ENCODE measurements around the gene EFNA4.

- TF ChIP-seq CTCF (IDR thresholded peaks at IDR 0.05) (no peak), EP300 (IDR thresholded peaks at IDR 0.05) (no peak), POLR2AphosphoS5 (IDR thresholded peaks at IDR 0.05) (no peak), POLR2A (IDR thresholded peaks at IDR 0.05) (no peak)
These were observed 43.9 kb upstream of the EFNA4 start for GRCh38 chr1:155019377-155020245.

All from suprapubic skin (tissue), 4 donors.